ENCODE data around the gene SOX4. TPM values are rescaled to one million over a fixed set of nuclear protein-coding genes. Genes with fewer than 3 reads are reported as not detected.

SOX4 gene
- total RNA-seq, 1 donor from 2014 or later, result 221 TPM

DNA sequence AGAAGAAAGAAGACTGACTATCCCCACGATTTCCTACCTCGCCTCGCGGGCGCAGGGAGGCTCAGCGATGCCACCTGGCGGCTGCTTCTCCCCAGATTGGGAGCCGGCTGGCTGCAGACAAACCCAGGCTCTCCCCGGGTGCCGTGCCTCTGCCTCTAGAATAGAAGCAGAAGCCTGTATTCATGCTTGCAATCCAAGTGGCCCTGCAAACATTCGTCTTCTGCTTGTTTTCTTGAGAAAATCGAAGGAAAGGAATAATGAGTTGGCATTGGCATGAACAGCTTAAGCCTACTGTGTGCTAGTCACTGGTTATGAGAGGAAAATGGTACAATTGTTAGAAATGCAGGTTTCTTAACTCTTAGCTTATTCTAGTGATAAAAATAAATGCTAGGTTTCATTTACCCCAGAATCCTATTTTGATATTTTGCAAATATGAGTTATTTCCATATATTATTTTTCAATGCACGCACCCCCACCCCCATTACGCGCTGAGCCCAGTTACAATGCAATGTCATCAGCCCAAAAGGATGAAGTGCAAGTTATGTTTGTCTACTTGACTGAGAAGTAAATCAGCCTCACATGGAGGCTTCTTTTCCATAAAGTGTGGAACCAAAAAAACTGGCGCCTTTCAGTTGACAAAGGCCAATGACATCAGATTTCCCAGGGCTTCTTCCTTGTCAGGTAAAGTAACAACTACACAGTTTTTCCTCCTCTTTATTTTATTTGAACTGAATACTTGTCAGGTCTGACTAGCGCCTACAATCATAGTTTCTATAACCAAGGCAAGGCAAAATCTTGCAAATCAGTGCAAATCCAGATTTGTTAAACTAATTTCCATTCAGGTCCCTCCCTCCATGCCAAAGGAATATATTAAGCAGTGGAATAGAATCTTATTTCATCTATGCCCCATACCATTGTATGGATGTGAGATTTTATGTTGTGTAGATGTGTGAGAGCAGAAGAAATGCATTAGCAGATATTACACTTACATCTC is 3.9 kb upstream of the SOX4 start:
- TF ChIP-seq, protein P1, sequence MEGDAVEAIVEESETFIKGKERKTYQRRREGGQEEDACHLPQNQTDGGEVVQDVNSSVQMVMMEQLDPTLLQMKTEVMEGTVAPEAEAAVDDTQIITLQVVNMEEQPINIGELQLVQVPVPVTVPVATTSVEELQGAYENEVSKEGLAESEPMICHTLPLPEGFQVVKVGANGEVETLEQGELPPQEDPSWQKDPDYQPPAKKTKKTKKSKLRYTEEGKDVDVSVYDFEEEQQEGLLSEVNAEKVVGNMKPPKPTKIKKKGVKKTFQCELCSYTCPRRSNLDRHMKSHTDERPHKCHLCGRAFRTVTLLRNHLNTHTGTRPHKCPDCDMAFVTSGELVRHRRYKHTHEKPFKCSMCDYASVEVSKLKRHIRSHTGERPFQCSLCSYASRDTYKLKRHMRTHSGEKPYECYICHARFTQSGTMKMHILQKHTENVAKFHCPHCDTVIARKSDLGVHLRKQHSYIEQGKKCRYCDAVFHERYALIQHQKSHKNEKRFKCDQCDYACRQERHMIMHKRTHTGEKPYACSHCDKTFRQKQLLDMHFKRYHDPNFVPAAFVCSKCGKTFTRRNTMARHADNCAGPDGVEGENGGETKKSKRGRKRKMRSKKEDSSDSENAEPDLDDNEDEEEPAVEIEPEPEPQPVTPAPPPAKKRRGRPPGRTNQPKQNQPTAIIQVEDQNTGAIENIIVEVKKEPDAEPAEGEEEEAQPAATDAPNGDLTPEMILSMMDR (IDR thresholded peaks at IDR 0.05; ENCODE audit: unreplicated experiment), result peak; percentile 80
- H3K27ac Mint-ChIP-seq, result peak overlapping the region; percentile 99
- H3K27me3 Mint-ChIP-seq (ENCODE audit: low read depth), result no peaks in the 10 kb centered on the region
- peak overlapping the region; percentile 98 for H3K4me3 Mint-ChIP-seq
- peaks cover 1% of the 10 kb centered on the region for H3K36me3 Mint-ChIP-seq
- peak; percentile 79 to 96 for DNase-seq (ENCODE audit: low spot score in 2 of 2, unreplicated experiment in 2 of 2)
- H3K4me1 Mint-ChIP-seq, result peaks cover 26% of the 10 kb centered on the region
- H3K9me3 Mint-ChIP-seq, result no peaks in the 10 kb centered on the region

DNA sequence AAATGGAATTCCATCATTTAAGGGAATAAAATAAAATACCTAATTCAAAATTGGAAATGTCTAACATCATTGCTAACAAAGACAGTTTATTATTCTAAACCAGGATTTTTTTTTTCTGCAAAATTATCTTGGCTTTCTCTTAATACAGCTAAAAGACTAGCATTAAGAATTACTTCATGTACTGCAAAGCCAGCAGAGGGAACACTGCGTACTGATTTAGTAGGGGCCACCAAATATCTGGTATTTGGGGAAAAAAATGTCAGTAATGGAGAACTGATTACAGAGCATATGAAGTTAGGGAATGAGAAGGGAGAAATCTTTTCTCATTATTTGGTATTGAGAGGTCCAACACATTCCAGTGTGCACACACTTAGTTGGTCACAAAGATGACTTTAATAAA is 3.2 kb upstream of the SOX4 start:
- Mint-ChIP-seq H3K27me3 (ENCODE audit: low read depth) (no peaks in the 10 kb centered on the region), H3K4me3 (peak overlapping the region; percentile 98), H3K9me3 (no peaks in the 10 kb centered on the region), H3K27ac (no peak overlapping the region), H3K4me1 (peaks cover 26% of the 10 kb centered on the region), H3K36me3 (peaks cover 3% of the 10 kb centered on the region)
- DNase-seq (ENCODE audit: low spot score in 2 of 2, unreplicated experiment in 2 of 2), result no peak
- TF ChIP-seq, protein P1 (IDR thresholded peaks at IDR 0.05; ENCODE audit: unreplicated experiment), result no peak

- peaks cover 12% of the 10 kb centered on the region for H3K36me3 Mint-ChIP-seq
- H3K27ac Mint-ChIP-seq, result no peak overlapping the region
- no peaks in the 10 kb centered on the region for H3K27me3 Mint-ChIP-seq (ENCODE audit: low read depth)
- H3K4me3 Mint-ChIP-seq, result no peak overlapping the region
- DNase-seq (ENCODE audit: low spot score in 2 of 2, unreplicated experiment in 2 of 2), result no peak
- H3K9me3 Mint-ChIP-seq, result no peaks in the 10 kb centered on the region
- H3K4me1 Mint-ChIP-seq, result peaks cover 23% of the 10 kb centered on the region
- TF ChIP-seq, protein P1 (IDR thresholded peaks at IDR 0.05; ENCODE audit: unreplicated experiment), result no peak
These were observed 2.1 kb upstream of the SOX4 start for GRCh38 chr6:21591446-21591845.

GRCh38 chr6:21592953-21593352 is 598 bp upstream of the SOX4 start:
- Mint-ChIP-seq H3K9me3 (no peaks in the 10 kb centered on the region), H3K27ac (no peak overlapping the region), H3K4me1 (peaks cover 16% of the 10 kb centered on the region), H3K27me3 (ENCODE audit: low read depth) (no peaks in the 10 kb centered on the region), H3K4me3 (no peak overlapping the region), H3K36me3 (peaks cover 20% of the 10 kb centered on the region)
- TF ChIP-seq, protein P1 (IDR thresholded peaks at IDR 0.05; ENCODE audit: unreplicated experiment), result no peak
- no peak for DNase-seq (ENCODE audit: low spot score in 2 of 2, unreplicated experiment in 2 of 2)

DNA sequence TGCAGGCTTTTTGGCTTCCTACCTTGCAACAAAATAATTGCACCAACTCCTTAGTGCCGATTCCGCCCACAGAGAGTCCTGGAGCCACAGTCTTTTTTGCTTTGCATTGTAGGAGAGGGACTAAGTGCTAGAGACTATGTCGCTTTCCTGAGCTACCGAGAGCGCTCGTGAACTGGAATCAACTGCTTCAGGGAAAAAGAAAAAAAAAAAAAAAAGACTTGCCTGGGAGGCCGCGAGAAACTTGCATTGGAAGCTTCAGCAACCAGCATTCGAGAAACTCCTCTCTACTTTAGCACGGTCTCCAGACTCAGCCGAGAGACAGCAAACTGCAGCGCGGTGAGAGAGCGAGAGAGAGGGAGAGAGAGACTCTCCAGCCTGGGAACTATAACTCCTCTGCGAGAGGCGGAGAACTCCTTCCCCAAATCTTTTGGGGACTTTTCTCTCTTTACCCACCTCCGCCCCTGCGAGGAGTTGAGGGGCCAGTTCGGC is 420 bp downstream of the SOX4 start:
- Mint-ChIP-seq H3K4me3 (no peak overlapping the region), H3K27ac (no peak overlapping the region), H3K36me3 (peaks cover 22% of the 10 kb centered on the region), H3K4me1 (peaks cover 24% of the 10 kb centered on the region), H3K27me3 (ENCODE audit: low read depth) (no peaks in the 10 kb centered on the region), H3K9me3 (no peaks in the 10 kb centered on the region)
- TF ChIP-seq, protein P1 (IDR thresholded peaks at IDR 0.05; ENCODE audit: unreplicated experiment), result no peak
- peak in 1 of 2 experiments; percentile 45 for DNase-seq (ENCODE audit: low spot score in 2 of 2, unreplicated experiment in 2 of 2)
